ENCODE results near the gene CA10. TPM values are rescaled to one million over a fixed set of nuclear protein-coding genes. Genes with fewer than 3 reads are reported as not detected.

The CA10 gene
- polyA plus RNA-seq, 3 donors = 0.05 to 0.09 TPM; not detected in 1

DNA sequence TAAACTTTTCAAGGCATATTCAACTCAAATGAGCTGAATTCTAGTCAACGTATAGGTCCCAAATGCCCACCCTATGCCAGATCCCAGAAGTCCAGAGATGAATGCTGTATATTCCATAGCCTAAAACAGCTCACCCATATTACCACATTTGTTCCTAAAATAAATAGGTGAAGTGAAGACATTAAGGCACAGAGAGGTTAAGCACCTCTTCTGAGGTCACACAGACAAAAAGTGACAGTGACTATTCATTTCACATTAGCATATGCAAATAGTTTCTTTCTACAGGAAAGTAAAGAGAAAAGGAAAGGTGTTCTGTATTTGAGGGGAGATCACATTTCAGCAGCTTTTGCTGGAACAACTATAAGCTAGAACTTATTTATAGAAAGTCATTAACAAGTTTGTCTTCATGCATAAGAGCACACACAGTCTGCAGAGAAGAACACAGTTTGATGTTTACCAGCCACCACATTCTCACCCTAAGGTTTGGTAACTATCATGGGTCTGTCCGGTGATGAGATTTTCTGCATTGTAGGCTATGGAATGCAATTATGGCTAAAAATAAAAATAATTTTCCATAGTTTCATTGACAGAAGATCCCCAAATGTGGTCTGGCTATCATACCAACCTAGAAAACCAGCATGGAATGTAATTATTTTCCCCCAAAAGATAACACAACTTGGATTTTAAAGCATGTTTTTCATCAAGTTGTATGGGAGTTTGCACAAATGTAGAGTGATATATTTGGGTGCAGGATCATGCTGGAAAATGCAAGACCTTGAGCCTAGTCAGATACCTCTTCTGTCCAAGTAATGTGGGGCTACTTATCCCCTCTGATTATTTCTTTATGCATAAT, 496.1 kb downstream of the CA10 start:
- whole genome bisulfite sequencing, 3 donors = 68 to 77% (median 76%) methylated on average over 2 of the region's 2 CpGs
- H3K27ac ChIP-seq (ENCODE audit: low read depth, low read length) = no peak overlapping the region

- WGBS, 3 donors = 60 to 72% (median 71%) methylated on average over 4 of the region's 4 CpGs
- no peak overlapping the region for H3K27ac ChIP-seq (ENCODE audit: low read depth, low read length)
These were observed 497.1 kb downstream of the CA10 start for GRCh38 chr17:51661403-51661802.

- WGBS, 3 donors = 65 to 82% (median 67%) methylated on average over 4 of the region's 4 CpGs
- no peak overlapping the region for H3K27ac ChIP-seq (ENCODE audit: low read depth, low read length)
These were observed 498.2 kb downstream of the CA10 start for GRCh38 chr17:51660266-51660665.

DNA sequence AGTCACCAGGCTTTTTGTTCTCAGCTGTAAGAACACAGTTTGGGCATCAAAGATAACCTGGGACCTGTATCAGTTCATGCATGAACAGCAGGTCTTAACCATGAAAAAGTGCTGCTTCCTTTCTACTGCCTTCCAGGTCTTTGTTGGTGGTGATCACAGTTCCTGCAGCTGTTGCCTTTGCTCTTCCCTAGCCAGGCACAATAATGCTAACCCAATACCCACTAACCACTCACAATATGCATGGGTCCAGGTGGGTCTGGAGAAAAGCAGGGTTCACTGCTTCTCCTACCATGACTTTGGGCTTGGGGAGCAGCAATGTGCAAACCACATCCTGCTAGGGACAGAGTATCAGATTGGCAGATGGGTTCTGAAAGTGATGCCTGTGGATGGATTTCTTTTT, 501.3 kb downstream of the CA10 start:
- no peak overlapping the region for H3K27ac ChIP-seq (ENCODE audit: low read depth, low read length)

- 40 to 43% (median 42%) methylated on average over 5 of the region's 5 CpGs for WGBS, 3 donors
- H3K27ac ChIP-seq (ENCODE audit: low read depth, low read length) = no peak overlapping the region
These were observed 504.6 kb downstream of the CA10 start for GRCh38 chr17:51653878-51654277.

- WGBS, 3 donors = 58 to 85% (median 77%) methylated on average over 3 of the region's 3 CpGs
- H3K27ac ChIP-seq (ENCODE audit: low read depth, low read length) = no peak overlapping the region
These were observed 506.0 kb downstream of the CA10 start for GRCh38 chr17:51652529-51652928.

DNA sequence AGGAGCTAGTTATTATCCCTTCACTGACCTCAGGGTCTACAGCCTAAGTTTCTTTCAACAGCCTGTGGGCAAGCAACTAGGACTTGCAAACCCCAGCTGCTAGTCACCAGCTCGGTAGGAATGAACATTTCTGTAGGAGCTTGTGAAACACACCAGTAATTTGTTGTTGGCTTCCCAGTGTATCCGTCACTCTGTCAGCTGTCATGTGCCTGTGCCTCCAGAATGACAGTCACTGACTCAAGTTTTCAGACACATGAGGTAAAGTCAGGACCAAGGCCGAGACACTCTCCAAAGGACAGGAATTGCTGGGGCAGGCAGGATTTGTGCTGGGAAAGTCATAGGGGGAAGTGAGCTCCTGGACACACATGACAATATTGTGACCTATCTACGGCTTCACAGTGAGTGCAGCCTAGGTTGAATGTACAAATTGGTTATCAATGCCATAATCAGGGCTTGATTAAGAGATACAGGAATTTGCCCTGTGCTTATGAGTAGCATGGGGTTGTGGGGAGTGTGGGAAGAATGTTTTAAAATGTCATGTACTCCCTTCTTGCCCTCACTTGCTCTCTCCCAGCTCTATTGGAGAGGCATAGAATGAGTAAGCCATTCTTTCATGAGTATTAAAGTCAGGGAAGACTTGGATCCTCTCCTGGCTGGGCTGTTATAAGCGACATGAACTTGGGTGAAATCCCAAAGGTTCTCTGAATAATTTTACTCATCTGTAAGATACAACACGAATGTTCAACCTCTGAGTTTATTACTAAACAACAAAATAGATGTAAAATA, 506.8 kb downstream of the CA10 start:
- no peak overlapping the region for H3K27ac ChIP-seq (ENCODE audit: low read depth, low read length)
- WGBS, 3 donors = 57 to 67% (median 63%) methylated on average over 6 of the region's 6 CpGs

DNA sequence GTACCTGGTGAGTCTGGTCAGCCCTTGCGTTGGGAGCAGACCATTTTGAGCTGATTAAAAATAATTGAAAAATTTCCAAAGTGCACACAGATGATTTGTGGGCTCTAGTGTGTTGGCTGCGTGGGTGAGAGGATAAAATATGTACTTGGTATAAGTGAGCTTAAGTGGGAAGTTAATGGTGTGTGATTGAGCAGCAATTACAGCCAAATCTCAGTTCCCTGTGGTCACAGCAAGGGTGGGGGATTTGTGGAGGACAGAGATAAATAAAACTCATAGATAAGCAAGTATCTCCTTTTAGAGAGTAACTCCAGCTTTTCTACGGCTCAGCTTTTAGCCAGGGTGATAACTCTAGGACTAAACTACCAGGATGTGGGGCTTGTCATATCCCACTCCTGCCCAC, 507.7 kb downstream of the CA10 start:
- H3K27ac ChIP-seq (ENCODE audit: low read depth, low read length) = no peak overlapping the region
- WGBS, 3 donors = 45 to 50% (median 48%) methylated on average over 3 of the region's 3 CpGs

- WGBS, 3 donors = 69 to 88% (median 82%) methylated on average over 2 of the region's 2 CpGs
- no peak overlapping the region for H3K27ac ChIP-seq (ENCODE audit: low read depth, low read length)
These were observed 508.3 kb downstream of the CA10 start for GRCh38 chr17:51650202-51650601.

GRCh38 chr17:51647826-51648225, 510.7 kb downstream of the CA10 start:
- no peak overlapping the region for H3K27ac ChIP-seq (ENCODE audit: low read depth, low read length)
- 50 to 55% (median 52%) methylated on average over 5 of the region's 5 CpGs for WGBS, 3 donors

GRCh38 chr17:51647067-51647466, 511.4 kb downstream of the CA10 start:
- 60 to 62% (median 62%) methylated on average over 6 of the region's 6 CpGs for WGBS, 3 donors

DNA sequence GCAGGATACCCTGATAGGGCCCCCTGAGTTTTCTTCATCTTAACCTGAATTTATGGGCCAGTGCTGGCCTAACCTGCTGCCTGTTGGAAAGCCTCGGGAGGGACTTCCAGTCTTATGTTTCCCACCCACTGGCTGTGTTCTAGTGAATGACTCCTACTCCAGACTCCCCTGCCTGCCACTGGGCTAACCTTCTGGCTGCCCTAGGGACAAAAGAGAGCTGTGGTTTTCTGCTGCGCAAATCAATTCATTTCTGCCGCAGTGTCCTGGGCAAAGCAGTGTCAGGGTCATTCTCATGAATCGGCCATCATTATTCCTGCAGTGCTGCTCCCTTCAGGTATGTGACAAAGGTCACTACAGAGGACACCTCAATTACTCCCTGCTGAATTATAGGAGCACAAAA, 512.0 kb downstream of the CA10 start:
- no peak overlapping the region for H3K27ac ChIP-seq (ENCODE audit: low read depth, low read length)
- 45 to 86% (median 84%) methylated on average over 4 of the region's 4 CpGs for WGBS, 3 donors

More at GRCh38 chr17:51647067-51647466, 511.4 kb downstream of the CA10 start:
- no peak overlapping the region for H3K27ac ChIP-seq (ENCODE audit: low read depth, low read length)

- WGBS, 3 donors = 82 to 94% (median 88%) methylated on average over 4 of the region's 4 CpGs
- H3K27ac ChIP-seq (ENCODE audit: low read depth, low read length) = no peak overlapping the region
These were observed 513.5 kb downstream of the CA10 start for GRCh38 chr17:51645056-51645455.

DNA sequence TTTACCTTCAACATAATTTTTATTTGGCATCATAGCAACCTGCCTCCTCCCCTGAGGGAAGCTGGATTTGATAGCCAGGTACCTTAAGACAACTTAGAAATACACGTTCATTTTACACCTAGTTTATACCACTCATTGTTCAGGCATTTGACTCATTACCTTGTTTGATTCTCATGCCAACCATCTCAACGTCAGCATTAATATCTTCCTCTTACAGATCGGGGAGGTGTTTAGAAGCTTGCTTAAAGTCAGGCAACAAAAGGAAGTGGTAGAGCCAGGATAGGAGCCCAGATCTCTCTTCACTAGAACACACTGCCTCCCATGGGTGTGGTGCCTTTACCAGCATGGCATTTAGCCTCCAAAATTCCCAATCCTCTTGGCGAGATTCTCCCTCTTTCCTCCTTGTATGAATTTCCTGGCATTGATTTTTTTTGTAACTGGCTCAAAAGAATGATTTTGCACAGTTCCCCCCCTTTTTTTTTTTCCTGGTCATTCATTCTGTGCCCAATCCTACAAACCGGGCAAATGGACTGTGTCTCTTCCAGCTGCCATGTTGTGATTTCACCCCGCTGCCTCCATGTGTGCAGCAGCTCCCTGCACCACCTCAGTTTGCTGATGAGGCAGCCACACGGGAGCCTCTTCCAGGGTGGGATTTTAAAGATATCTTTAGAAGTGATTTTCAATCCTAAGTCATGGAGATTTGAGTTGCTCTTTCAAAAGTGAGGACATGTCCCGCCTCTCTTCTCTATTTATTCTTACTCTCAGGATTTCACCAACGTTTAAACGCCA, 514.6 kb downstream of the CA10 start:
- 72 to 78% (median 76%) methylated on average over 10 of the region's 10 CpGs for WGBS, 3 donors
- H3K27ac ChIP-seq (ENCODE audit: low read depth, low read length) = no peak overlapping the region

DNA sequence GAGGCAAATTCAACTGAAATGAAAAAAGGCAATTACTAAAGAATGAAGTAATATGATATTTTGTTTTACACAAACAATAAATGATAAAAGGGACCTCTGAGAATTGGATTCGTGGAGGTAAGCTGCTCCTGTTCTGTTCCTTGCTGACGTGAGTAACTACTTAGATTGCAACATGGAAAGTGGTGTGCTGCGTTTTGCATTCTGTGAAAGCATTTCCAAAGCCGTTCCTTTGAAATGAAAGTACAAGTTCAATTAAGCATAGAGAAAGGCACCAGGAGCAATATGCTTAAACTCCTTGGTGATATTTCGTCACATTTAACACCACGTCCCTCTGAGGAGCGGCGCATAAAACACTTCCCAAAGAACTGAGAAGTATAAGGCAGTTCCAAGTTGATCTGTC, 516.5 kb downstream of the CA10 start:
- WGBS, 3 donors = 54 to 70% (median 66%) methylated on average over 8 of the region's 8 CpGs
- H3K27ac ChIP-seq (ENCODE audit: low read depth, low read length) = no peak overlapping the region

- 44 to 50% (median 50%) methylated on average over 4 of the region's 4 CpGs for WGBS, 3 donors
- H3K27ac ChIP-seq (ENCODE audit: low read depth, low read length) = no peak overlapping the region
These were observed 518.3 kb downstream of the CA10 start for GRCh38 chr17:51640108-51640622.

DNA sequence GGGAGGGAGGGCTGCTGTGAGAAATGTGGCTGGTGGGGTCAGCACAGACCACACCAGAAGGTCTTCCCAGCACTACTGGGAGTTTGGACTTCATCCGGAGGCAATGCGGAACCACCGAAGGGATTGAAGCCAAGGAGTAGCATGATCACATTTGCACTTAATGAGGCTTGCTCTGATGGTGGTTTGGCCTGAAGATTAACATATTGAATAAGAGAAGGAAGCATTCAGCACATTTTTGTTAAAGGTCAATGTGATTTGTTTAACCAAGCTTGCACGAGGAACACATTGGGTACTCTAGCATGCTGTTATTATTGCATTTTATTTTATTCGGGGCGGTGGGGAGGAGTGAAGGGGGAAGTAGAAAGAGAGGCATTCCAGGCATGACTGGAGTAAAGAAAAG, 519.5 kb downstream of the CA10 start:
- no peak overlapping the region for H3K27ac ChIP-seq (ENCODE audit: low read depth, low read length)
- WGBS, 3 donors = 62 to 69% (median 62%) methylated on average over 6 of the region's 6 CpGs

DNA sequence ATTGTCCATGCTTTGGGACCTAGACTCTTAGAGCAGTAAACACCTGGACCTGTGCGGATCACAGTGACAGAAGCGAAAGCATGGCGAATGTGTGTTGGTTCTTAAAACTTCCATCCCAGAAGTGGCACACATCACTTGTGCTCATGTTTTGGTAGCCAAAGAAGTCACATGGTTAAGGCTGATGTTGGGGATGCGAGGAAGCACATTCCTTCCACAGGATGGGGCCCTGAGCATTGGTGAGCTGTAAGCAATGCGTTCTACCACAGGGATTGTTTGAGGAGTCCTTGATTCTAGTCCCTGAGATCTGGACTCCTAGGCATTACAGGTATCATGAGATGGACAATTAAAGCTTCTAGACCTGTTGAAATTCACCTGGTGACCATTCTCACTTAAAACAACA, 522.2 kb downstream of the CA10 start:
- no peak overlapping the region for H3K27ac ChIP-seq (ENCODE audit: low read depth, low read length)
- 78 to 90% (median 84%) methylated on average over 5 of the region's 5 CpGs for WGBS, 3 donors
